ENCODE measurements around the gene NPW.

Gene NPW

GRCh38 chr16:2006317-2006716, 13.3 kb upstream of the NPW start:
- peaks cover 78% of the 10 kb centered on the region for H3K36me3 ChIP-seq (ENCODE audit: control insufficient read depth, low read length)
- no peak overlapping the region for H3K4me3 ChIP-seq (ENCODE audit: low read length)
- H3K27ac ChIP-seq (ENCODE audit: low read depth, low read length), result no peak overlapping the region
- H3K4me1 ChIP-seq (ENCODE audit: control insufficient read depth, low read length), result peaks cover 50% of the 10 kb centered on the region
- H3K9me2 ChIP-seq (replicated peaks; ENCODE audit: control insufficient read depth, low read length), result no peaks in the 10 kb centered on the region
- peak overlapping the region; percentile 93; the same call in 1 of the 2 replicates for H3K4me2 ChIP-seq (ENCODE audit: low read length)
- TF ChIP-seq EZH2phosphoT487 (IDR thresholded peaks at IDR 0.05; ENCODE audit: borderline replicate concordance, low read length) (no peak), CTCF (IDR thresholded peaks at IDR 0.05; ENCODE audit: low read depth, low read length, poor library complexity, severe bottlenecking) (no peak)
- H3K27me3 ChIP-seq (ENCODE audit: control insufficient read depth, low read length), result no peaks in the 10 kb centered on the region
- no peaks in the 10 kb centered on the region for H3F3A ChIP-seq (ENCODE audit: control insufficient read depth, insufficient read depth)
- no peaks in the 10 kb centered on the region for H3K9me3 ChIP-seq (ENCODE audit: control insufficient read depth, insufficient read depth, low read length)
- H4K20me1 ChIP-seq (ENCODE audit: control insufficient read depth, insufficient read depth, low read depth, low read length), result peaks cover 38% of the 10 kb centered on the region
- peaks cover 92% of the 10 kb centered on the region for H3K79me2 ChIP-seq (ENCODE audit: control insufficient read depth, low read length)

GRCh38 chr16:2007081-2007836, 12.3 kb upstream of the NPW start:
- H3K79me2 ChIP-seq (ENCODE audit: control insufficient read depth, low read length), result peaks cover 84% of the 10 kb centered on the region

GRCh38 chr16:2008009-2008526, 11.5 kb upstream of the NPW start:
- no peaks in the 10 kb centered on the region for H3K27me3 ChIP-seq (ENCODE audit: control insufficient read depth, low read length)
- peaks cover 61% of the 10 kb centered on the region for H3K36me3 ChIP-seq (ENCODE audit: control insufficient read depth, low read length)
- H4K20me1 ChIP-seq (ENCODE audit: control insufficient read depth, insufficient read depth, low read depth, low read length), result peaks cover 35% of the 10 kb centered on the region
- peak overlapping the region; percentile 93 for H3K4me2 ChIP-seq (ENCODE audit: low read length)
- H3K4me1 ChIP-seq (ENCODE audit: control insufficient read depth, low read length), result peaks cover 50% of the 10 kb centered on the region
- H3K9me3 ChIP-seq (ENCODE audit: control insufficient read depth, insufficient read depth, low read length), result no peaks in the 10 kb centered on the region
- peaks cover 76% of the 10 kb centered on the region for H3K79me2 ChIP-seq (ENCODE audit: control insufficient read depth, low read length)
- H3K4me3 ChIP-seq (ENCODE audit: low read length), result peak overlapping the region; percentile 88
- no peaks in the 10 kb centered on the region for H3F3A ChIP-seq (ENCODE audit: control insufficient read depth, insufficient read depth)
- TF ChIP-seq CTCF (IDR thresholded peaks at IDR 0.05; ENCODE audit: low read depth, low read length, poor library complexity, severe bottlenecking) (no peak), EZH2phosphoT487 (IDR thresholded peaks at IDR 0.05; ENCODE audit: borderline replicate concordance, low read length) (no peak)
- H3K9me2 ChIP-seq (replicated peaks; ENCODE audit: control insufficient read depth, low read length), result no peaks in the 10 kb centered on the region
- peak overlapping the region; percentile 59 for H3K27ac ChIP-seq (ENCODE audit: low read depth, low read length)

More at GRCh38 chr16:2007081-2007836, 12.3 kb upstream of the NPW start:
- Histone ChIP-seq H3F3A (ENCODE audit: control insufficient read depth, insufficient read depth) (no peaks in the 10 kb centered on the region), H3K9me3 (ENCODE audit: control insufficient read depth, insufficient read depth, low read length) (no peaks in the 10 kb centered on the region), H3K27me3 (ENCODE audit: control insufficient read depth, low read length) (no peaks in the 10 kb centered on the region), H3K4me1 (ENCODE audit: control insufficient read depth, low read length) (peaks cover 50% of the 10 kb centered on the region), H3K9me2 (replicated peaks; ENCODE audit: control insufficient read depth, low read length) (no peaks in the 10 kb centered on the region), H3K36me3 (ENCODE audit: control insufficient read depth, low read length) (peaks cover 69% of the 10 kb centered on the region), H4K20me1 (ENCODE audit: control insufficient read depth, insufficient read depth, low read depth, low read length) (peaks cover 38% of the 10 kb centered on the region), H3K27ac (ENCODE audit: low read depth, low read length) (peak overlapping the region; percentile 59), H3K4me2 (ENCODE audit: low read length) (peak overlapping the region; percentile 93), H3K4me3 (ENCODE audit: low read length) (peak overlapping the region; percentile 88)
- TF ChIP-seq CTCF (IDR thresholded peaks at IDR 0.05; ENCODE audit: low read depth, low read length, poor library complexity, severe bottlenecking) (no peak), EZH2phosphoT487 (IDR thresholded peaks at IDR 0.05; ENCODE audit: borderline replicate concordance, low read length) (no peak)

Data from DOHH2 (cell line).